ENCODE measurements around the gene DOCK3.

Gene DOCK3

DNA sequence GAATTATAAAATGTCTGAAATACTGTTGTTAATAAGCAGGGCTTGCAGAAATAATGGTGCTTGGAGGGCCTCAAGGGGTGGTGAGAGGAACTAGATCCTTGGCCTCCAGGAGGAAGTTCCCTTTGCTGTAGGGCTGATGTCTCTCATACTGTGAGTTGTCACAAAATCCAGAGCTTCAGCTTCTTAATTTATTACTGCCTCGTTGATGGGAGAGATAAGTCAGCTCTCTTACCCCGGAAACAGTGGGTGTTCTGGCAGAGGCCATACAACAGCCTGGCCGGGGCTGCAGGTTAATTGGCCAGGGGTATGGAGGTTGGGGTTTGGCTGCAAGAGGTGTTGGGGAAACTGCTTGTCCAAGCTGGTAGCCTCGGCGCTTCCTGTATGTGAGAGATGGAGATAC, 42.3 kb upstream of the DOCK3 start:
- peaks cover 50% of the 10 kb centered on the region for H3K79me2 ChIP-seq (ENCODE audit: low read length)
- H3K27ac ChIP-seq (ENCODE audit: low read length) = no peak overlapping the region
- H3K27me3 ChIP-seq (ENCODE audit: low read depth, low read length) = no peaks in the 10 kb centered on the region
- no peaks in the 10 kb centered on the region for H3K9me3 ChIP-seq (ENCODE audit: insufficient read depth, low read length)
- no peak overlapping the region for H3K4me3 ChIP-seq (ENCODE audit: low read length)
- peaks cover 8% of the 10 kb centered on the region for H3K36me3 ChIP-seq (replicated peaks; ENCODE audit: low read depth, low read length)
- H3K4me2 ChIP-seq (ENCODE audit: low read length) = no peak overlapping the region
- TF ChIP-seq CTCF (IDR thresholded peaks at IDR 0.05; ENCODE audit: low read depth, low read length) (no peak), EZH2phosphoT487 (IDR thresholded peaks at IDR 0.05; ENCODE audit: low read depth) (no peak)
- no peak overlapping the region for H2AFZ ChIP-seq (ENCODE audit: low read depth, low read length)
- H4K20me1 ChIP-seq (ENCODE audit: insufficient read depth, low read length) = peaks cover 48% of the 10 kb centered on the region
- no peak overlapping the region for H3K9ac ChIP-seq (ENCODE audit: low read length)
- no peaks in the 10 kb centered on the region for H3K4me1 ChIP-seq (ENCODE audit: low read length)

- H3K36me3 ChIP-seq (replicated peaks; ENCODE audit: low read depth, low read length) = peaks cover 8% of the 10 kb centered on the region
- no peak overlapping the region for H3K4me2 ChIP-seq (ENCODE audit: low read length)
- H4K20me1 ChIP-seq (ENCODE audit: insufficient read depth, low read length) = peaks cover 43% of the 10 kb centered on the region
These were observed 41.4 kb upstream of the DOCK3 start for GRCh38 chr3:50633230-50633790.

DNA sequence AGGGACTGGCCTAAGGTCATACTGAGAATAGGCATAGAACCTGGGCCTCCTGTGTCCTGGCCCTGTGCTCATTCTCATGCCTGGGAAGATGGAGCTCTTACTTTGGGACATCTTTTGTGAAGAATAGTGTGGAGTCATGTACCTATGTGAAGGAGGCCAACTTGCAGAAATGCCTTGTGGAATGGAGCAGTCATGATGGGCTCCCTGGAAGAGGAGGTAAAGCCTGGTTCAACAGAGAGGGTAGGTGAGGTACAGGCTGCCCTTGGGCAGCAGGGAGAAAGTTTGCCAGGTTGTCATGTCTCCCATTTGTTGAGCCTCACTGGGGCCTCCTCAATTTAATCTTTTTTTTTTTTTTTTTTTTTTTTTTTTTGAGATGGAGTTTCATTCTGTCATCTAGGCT, 39.7 kb upstream of the DOCK3 start:
- H3K9me3 ChIP-seq (ENCODE audit: insufficient read depth, low read length) = no peaks in the 10 kb centered on the region
- no peak overlapping the region for H3K4me2 ChIP-seq (ENCODE audit: low read length)
- peaks cover 37% of the 10 kb centered on the region for H4K20me1 ChIP-seq (ENCODE audit: insufficient read depth, low read length)
- TF ChIP-seq CTCF (IDR thresholded peaks at IDR 0.05; ENCODE audit: low read depth, low read length) (no peak), EZH2phosphoT487 (IDR thresholded peaks at IDR 0.05; ENCODE audit: low read depth) (no peak)
- no peaks in the 10 kb centered on the region for H3K27me3 ChIP-seq (ENCODE audit: low read depth, low read length)
- peaks cover 38% of the 10 kb centered on the region for H3K79me2 ChIP-seq (ENCODE audit: low read length)
- no peaks in the 10 kb centered on the region for H3K4me1 ChIP-seq (ENCODE audit: low read length)
- no peak overlapping the region for H3K4me3 ChIP-seq (ENCODE audit: low read length)
- H3K9ac ChIP-seq (ENCODE audit: low read length) = no peak overlapping the region
- peaks cover 8% of the 10 kb centered on the region for H3K36me3 ChIP-seq (replicated peaks; ENCODE audit: low read depth, low read length)
- H2AFZ ChIP-seq (ENCODE audit: low read depth, low read length) = no peak overlapping the region
- no peak overlapping the region for H3K27ac ChIP-seq (ENCODE audit: low read length)

More at GRCh38 chr3:50633230-50633790, 41.4 kb upstream of the DOCK3 start:
- Histone ChIP-seq H3K4me1 (ENCODE audit: low read length) (no peaks in the 10 kb centered on the region), H2AFZ (ENCODE audit: low read depth, low read length) (no peak overlapping the region), H3K4me3 (ENCODE audit: low read length) (no peak overlapping the region), H3K27ac (ENCODE audit: low read length) (no peak overlapping the region), H3K9ac (ENCODE audit: low read length) (no peak overlapping the region), H3K27me3 (ENCODE audit: low read depth, low read length) (no peaks in the 10 kb centered on the region), H3K79me2 (ENCODE audit: low read length) (peaks cover 50% of the 10 kb centered on the region), H3K9me3 (ENCODE audit: insufficient read depth, low read length) (no peaks in the 10 kb centered on the region)
- TF ChIP-seq CTCF (IDR thresholded peaks at IDR 0.05; ENCODE audit: low read depth, low read length) (no peak), EZH2phosphoT487 (IDR thresholded peaks at IDR 0.05; ENCODE audit: low read depth) (no peak)

- Histone ChIP-seq H3K79me2 (ENCODE audit: low read length) (peaks cover 22% of the 10 kb centered on the region; the same call in 1 of the 2 replicates), H4K20me1 (ENCODE audit: insufficient read depth, low read length) (peaks cover 22% of the 10 kb centered on the region; the same call in 1 of the 2 replicates), H2AFZ (ENCODE audit: low read depth, low read length) (no peak overlapping the region), H3K4me2 (ENCODE audit: low read length) (no peak overlapping the region), H3K9ac (ENCODE audit: low read length) (no peak overlapping the region), H3K36me3 (replicated peaks; ENCODE audit: low read depth, low read length) (peaks cover 13% of the 10 kb centered on the region), H3K27me3 (ENCODE audit: low read depth, low read length) (no peaks in the 10 kb centered on the region), H3K27ac (ENCODE audit: low read length) (no peak overlapping the region), H3K4me1 (ENCODE audit: low read length) (no peaks in the 10 kb centered on the region), H3K9me3 (ENCODE audit: insufficient read depth, low read length) (no peaks in the 10 kb centered on the region), H3K4me3 (ENCODE audit: low read length) (no peak overlapping the region)
- TF ChIP-seq CTCF (IDR thresholded peaks at IDR 0.05; ENCODE audit: low read depth, low read length) (no peak), EZH2phosphoT487 (IDR thresholded peaks at IDR 0.05; ENCODE audit: low read depth) (no peak)
These were observed 37.7 kb upstream of the DOCK3 start for GRCh38 chr3:50637011-50637410.
